IMR-90 (cell line): ENCODE data around the gene ADGRB3. TPM values are rescaled to one million over a fixed set of nuclear protein-coding genes. Genes with fewer than 3 reads are reported as not detected.

Source experiments
- ATAC-seq: fragments of 200-7000 bp; cut with Tn5 transposase; 2 replicates; pipeline ENCODE4 v1.9.1; 2020; ENCODE audit warnings: low read depth, mild to moderate bottlenecking, moderate library complexity
- BruUV-seq: library from RNA; stranded (reverse); fragments of 400-500 nt; replicated peaks from 2 replicates; lab custom pipeline; 2021; lab: Mats Ljungman, UMichigan
- CTCF ChIA-PET: fragments of 300-600 bp; formaldehyde crosslinking; extraction: SDS; loops from one replicate; lab custom pipeline; 2021; ENCODE audit warnings: antibody characterized with exemption; lab: Yijun Ruan, JAX
- POLR2A ChIA-PET: fragments of 300-600 bp; sonication (Branson Sonifier 250); formaldehyde crosslinking; loops from one replicate; lab custom pipeline; 2022; ENCODE audit warnings: antibody characterized with exemption; ENCODE audit not compliant: unreplicated experiment; lab: Charles Lee
- DNase-seq: peaks from one replicate; pipeline ENCODE4 v3.0.0; 2013
- H2AFZ ChIP-seq: replicated peaks from 2 replicates; pipeline ENCODE3; 2013; ENCODE audit warnings: low read length, mild to moderate bottlenecking; ENCODE audit not compliant: poor library complexity
- H2AK5ac ChIP-seq: 2 replicates; pipeline ENCODE4 v1.6.1; 2013; ENCODE audit warnings: low read depth, low read length, inconsistent platforms
- H2AK9ac ChIP-seq: replicated peaks from 2 replicates; pipeline ENCODE3; 2013; ENCODE audit warnings: mild to moderate bottlenecking, low read depth, low read length, moderate library complexity; ENCODE audit not compliant: poor library complexity
- H2BK120ac ChIP-seq: 2 replicates; pipeline ENCODE4 v1.6.1; 2013; ENCODE audit warnings: low read depth, low read length, inconsistent platforms
- H2BK15ac ChIP-seq: 3 replicates; pipeline ENCODE4 v1.6.1; 2013; ENCODE audit warnings: low read depth, low read length, inconsistent platforms
- H2BK20ac ChIP-seq: 2 replicates; pipeline ENCODE4 v1.6.1; 2013; ENCODE audit warnings: low read depth, mild to moderate bottlenecking, inconsistent platforms, low read length, moderate library complexity
- H2BK5ac ChIP-seq: 2 replicates; pipeline ENCODE4 v1.6.1; 2013; ENCODE audit warnings: mild to moderate bottlenecking, low read depth, low read length, inconsistent platforms; ENCODE audit not compliant: poor library complexity, severe bottlenecking
- H3K14ac ChIP-seq: replicated peaks from 2 replicates; pipeline ENCODE4 v1.6.1; 2013; ENCODE audit warnings: low read depth, low read length, inconsistent platforms
- H3K18ac ChIP-seq: 2 replicates; pipeline ENCODE4 v1.6.1; 2013; ENCODE audit warnings: low read depth, low read length, control low read depth
- H3K23ac ChIP-seq: 2 replicates; pipeline ENCODE4 v1.6.1; 2013; ENCODE audit warnings: low read depth, low read length, inconsistent platforms
- H3K27ac ChIP-seq: 2 replicates; pipeline ENCODE4 v1.5.1; 2013; ENCODE audit warnings: mild to moderate bottlenecking, control low read depth, low read length; ENCODE audit not compliant: insufficient read depth
- H3K27me3 ChIP-seq: 2 replicates; pipeline ENCODE4 v1.6.1; 2013; ENCODE audit warnings: low read length; ENCODE audit not compliant: control insufficient read depth, insufficient read depth
- H3K36me3 ChIP-seq: 2 replicates; pipeline ENCODE4 v1.6.1; 2013; ENCODE audit warnings: low read length, mixed read lengths; ENCODE audit not compliant: control insufficient read depth, insufficient read depth
- H3K4ac ChIP-seq: 2 replicates; pipeline ENCODE4 v1.6.1; 2013; ENCODE audit warnings: low read depth, low read length, inconsistent platforms
- H3K4me1 ChIP-seq: 2 replicates; pipeline ENCODE4 v1.6.1; 2013; ENCODE audit warnings: low read length, mixed read lengths; ENCODE audit not compliant: control insufficient read depth, insufficient read depth
- H3K4me2 ChIP-seq: 2 replicates; pipeline ENCODE4 v1.6.1; 2013; ENCODE audit warnings: low read depth, mild to moderate bottlenecking, control low read depth, low read length, moderate library complexity
- H3K4me3 ChIP-seq: 2 replicates; pipeline ENCODE4 v1.5.1; 2013; ENCODE audit warnings: low read depth, mild to moderate bottlenecking, control low read depth, low read length, moderate library complexity; ENCODE audit not compliant: insufficient read depth
- H3K56ac ChIP-seq: 2 replicates; pipeline ENCODE4 v1.6.1; 2013; ENCODE audit warnings: low read length, inconsistent platforms; ENCODE audit not compliant: insufficient read depth; ENCODE audit errors: extremely low read depth
- H3K79me1 ChIP-seq, 2 experiments: 2 replicates each; pipeline ENCODE4 v1.6.1; 2013; ENCODE audit warnings: low read length in 2 of 2, inconsistent platforms in 1 of 2, low read depth in 1 of 2
- H3K9ac ChIP-seq: 2 replicates; pipeline ENCODE4 v1.6.1; 2013; ENCODE audit warnings: low read depth, low read length, control low read depth
- H3K9me1 ChIP-seq: 2 replicates; pipeline ENCODE4 v1.6.1; 2013; ENCODE audit warnings: low read length, inconsistent platforms; ENCODE audit not compliant: insufficient read depth
- H3K9me3 ChIP-seq: 2 replicates; pipeline ENCODE4 v1.6.1; 2013; ENCODE audit warnings: low read length; ENCODE audit not compliant: control insufficient read depth, insufficient read depth
- H4K20me1 ChIP-seq: 2 replicates; pipeline ENCODE4 v1.6.1; 2013; ENCODE audit warnings: low read length, inconsistent platforms; ENCODE audit not compliant: insufficient read depth
- H4K5ac ChIP-seq: 2 replicates; pipeline ENCODE4 v1.6.1; 2013; ENCODE audit warnings: mild to moderate bottlenecking, low read depth, low read length, control low read depth
- H4K8ac ChIP-seq, 2 experiments: 2 replicates each; pipeline ENCODE4 v1.6.1; 2013; ENCODE audit warnings: low read depth in 2 of 2, low read length in 2 of 2, control low read depth in 1 of 2, inconsistent platforms in 1 of 2
- H4K91ac ChIP-seq: 2 replicates; pipeline ENCODE4 v1.6.1; 2013; ENCODE audit warnings: low read depth, low read length, inconsistent platforms; ENCODE audit not compliant: insufficient read depth
- BHLHE40 ChIP-seq: fragments of 150-350 bp; IDR thresholded peaks from 2 replicates; pipeline ENCODE4 v1.6.1; 2016; ENCODE audit warnings: mild to moderate bottlenecking, low read depth, low read length
- CEBPB ChIP-seq: IDR thresholded peaks from 2 replicates; pipeline ENCODE4 v1.6.1; 2012; ENCODE audit warnings: low read depth, low read length, improper control_type of control experiment
- CHD1 ChIP-seq: IDR thresholded peaks from 2 replicates; pipeline ENCODE4 v1.6.1; 2012; ENCODE audit warnings: low read depth, low read length, improper control_type of control experiment
- FOS ChIP-seq: fragments of 150-350 bp; IDR thresholded peaks from 2 replicates; pipeline ENCODE4 v1.6.1; 2016; ENCODE audit warnings: low read depth, low read length
- MAZ ChIP-seq: IDR thresholded peaks from 2 replicates; pipeline ENCODE4 v1.6.1; 2012; ENCODE audit warnings: low read depth, mild to moderate bottlenecking, low read length, improper control_type of control experiment, moderate library complexity, borderline replicate concordance
- MXI1 ChIP-seq: IDR thresholded peaks from 2 replicates; pipeline ENCODE4 v1.6.1; 2012; ENCODE audit warnings: low read depth, mild to moderate bottlenecking, low read length, moderate library complexity, borderline replicate concordance
- NFE2L2 ChIP-seq: fragments of 150-350 bp; IDR thresholded peaks from 2 replicates; pipeline ENCODE4 v1.6.1; 2016; ENCODE audit warnings: low read depth, mild to moderate bottlenecking, low read length
- POLR2A ChIP-seq: IDR thresholded peaks from 2 replicates; pipeline ENCODE4 v1.6.1; 2012; ENCODE audit warnings: mild to moderate bottlenecking, low read depth, low read length
- RCOR1 ChIP-seq: IDR thresholded peaks from 2 replicates; pipeline ENCODE4 v1.6.1; 2012; ENCODE audit warnings: mild to moderate bottlenecking, low read length, improper control_type of control experiment; ENCODE audit not compliant: insufficient replicate concordance
- RFX5 ChIP-seq: IDR thresholded peaks from 2 replicates; pipeline ENCODE4 v1.8.0; 2012; ENCODE audit warnings: low read depth, mild to moderate bottlenecking, low read length, moderate library complexity
- SMC3 ChIP-seq: fragments of 150-350 bp; IDR thresholded peaks from 2 replicates; pipeline ENCODE4 v1.6.1; 2016; ENCODE audit warnings: low read depth, mild to moderate bottlenecking, antibody characterized with exemption, low read length, moderate library complexity
- WGBS, 2 experiments: methylation state at CpG; one replicate each; pipeline versions ENCODE4 v1.1.5 to v1.1.7; 2013; ENCODE audit warnings: missing lambda C conversion rate in 2 of 2; ENCODE audit not compliant: insufficient read length in 1 of 2; ENCODE audit errors: extremely low coverage in 2 of 2; 5-methylcytosine and 5-hydroxymethylcytosine counted together
- dilution Hi-C: fragments of 300-500 bp; cut with HindIII; formaldehyde crosslinking; loops from one replicate; pipeline ENCODE4 v1.14.3; 2018; ENCODE audit warnings: low sequenced_read_pairs; ENCODE audit not compliant: unreplicated experiment
- in situ Hi-C: fragments of 300-500 bp; cut with MboI; formaldehyde crosslinking; loops from 3 replicates; pipeline ENCODE4 v1.14.3; 2019; ENCODE audit warnings: low sequenced_read_pairs, inconsistent platforms, mixed read lengths
- intact Hi-C: fragments of 100-400 bp; cut with micrococcal nuclease; formaldehyde crosslinking; loops from 2 replicates; pipeline ENCODE4 v1.10.0; 2022
- polyA plus RNA-seq, 3 experiments: library from polyadenylated mRNA; depleted of rRNA; stranded (reverse); fragments of >200 nt; gene quantifications; 2 replicates each; pipeline ENCODE4 v1.2.3, GENCODE V29; 2012; ENCODE audit warnings: low replicate concordance in 1 of 3
- total RNA-seq: library from RNA; depleted of rRNA; stranded (reverse); fragments of >200 nt; gene quantifications from 2 replicates; pipeline ENCODE4 v1.2.3, GENCODE V29; 2012
- TF ChIP-seq, protein P1 (sequence below): conservative IDR thresholded peaks from 2 replicates; pipeline ENCODE4 v1.5.1; 2012; ENCODE audit warnings: mild to moderate bottlenecking, low read depth, low read length, improper control_type of control experiment
- TF ChIP-seq, protein P2 (sequence below): fragments of 150-350 bp; IDR thresholded peaks from 2 replicates; pipeline ENCODE4 v1.6.1; 2017; ENCODE audit warnings: mild to moderate bottlenecking, antibody characterized with exemption, low read length, low read depth
- TF ChIP-seq, protein P3 (sequence below): fragments of 150-350 bp; IDR thresholded peaks from 2 replicates; pipeline ENCODE4 v1.6.1; 2016; ENCODE audit warnings: low read depth, mild to moderate bottlenecking, low read length, moderate library complexity, borderline replicate concordance

Gene ADGRB3
- total and polyA plus RNA-seq, 2 of the 4 experiments (the other 2 are of a cell fraction) = not detected

DNA sequence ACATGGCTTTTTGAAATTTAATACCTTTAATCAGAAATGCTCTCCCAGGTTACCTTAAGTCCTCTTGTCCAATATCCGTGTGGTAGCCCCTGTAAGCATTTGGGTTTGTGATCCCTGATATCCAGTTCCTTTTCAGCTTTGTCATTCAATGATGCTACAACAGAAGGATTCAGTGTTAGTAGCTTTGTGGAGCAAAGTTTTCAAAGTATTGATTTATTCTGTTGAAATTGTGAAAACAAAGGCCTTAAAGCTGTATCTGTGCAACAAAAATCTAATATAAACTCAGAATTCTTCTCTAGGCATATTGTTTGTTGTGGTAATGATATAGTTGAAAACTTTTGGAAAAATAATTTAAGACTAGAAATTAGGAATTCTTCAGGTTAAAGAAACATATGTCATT, 91.9 kb downstream of the ADGRB3 start:
- ChIA-PET CTCF (no interaction called here), POLR2A (no interaction called here)
- H3K27ac ChIP-seq = no peak overlapping the region
- no peak for TF ChIP-seq SMC3
- TF ChIP-seq NFE2L2 = no peak
- TF ChIP-seq, protein P1, sequence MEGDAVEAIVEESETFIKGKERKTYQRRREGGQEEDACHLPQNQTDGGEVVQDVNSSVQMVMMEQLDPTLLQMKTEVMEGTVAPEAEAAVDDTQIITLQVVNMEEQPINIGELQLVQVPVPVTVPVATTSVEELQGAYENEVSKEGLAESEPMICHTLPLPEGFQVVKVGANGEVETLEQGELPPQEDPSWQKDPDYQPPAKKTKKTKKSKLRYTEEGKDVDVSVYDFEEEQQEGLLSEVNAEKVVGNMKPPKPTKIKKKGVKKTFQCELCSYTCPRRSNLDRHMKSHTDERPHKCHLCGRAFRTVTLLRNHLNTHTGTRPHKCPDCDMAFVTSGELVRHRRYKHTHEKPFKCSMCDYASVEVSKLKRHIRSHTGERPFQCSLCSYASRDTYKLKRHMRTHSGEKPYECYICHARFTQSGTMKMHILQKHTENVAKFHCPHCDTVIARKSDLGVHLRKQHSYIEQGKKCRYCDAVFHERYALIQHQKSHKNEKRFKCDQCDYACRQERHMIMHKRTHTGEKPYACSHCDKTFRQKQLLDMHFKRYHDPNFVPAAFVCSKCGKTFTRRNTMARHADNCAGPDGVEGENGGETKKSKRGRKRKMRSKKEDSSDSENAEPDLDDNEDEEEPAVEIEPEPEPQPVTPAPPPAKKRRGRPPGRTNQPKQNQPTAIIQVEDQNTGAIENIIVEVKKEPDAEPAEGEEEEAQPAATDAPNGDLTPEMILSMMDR = no peak
- TF ChIP-seq CHD1 = no peak
- TF ChIP-seq FOS = no peak
- no peak for TF ChIP-seq RCOR1
- TF ChIP-seq MXI1 = no peak
- no peak for TF ChIP-seq CEBPB
- TF ChIP-seq POLR2A = no peak
- TF ChIP-seq, protein P2, sequence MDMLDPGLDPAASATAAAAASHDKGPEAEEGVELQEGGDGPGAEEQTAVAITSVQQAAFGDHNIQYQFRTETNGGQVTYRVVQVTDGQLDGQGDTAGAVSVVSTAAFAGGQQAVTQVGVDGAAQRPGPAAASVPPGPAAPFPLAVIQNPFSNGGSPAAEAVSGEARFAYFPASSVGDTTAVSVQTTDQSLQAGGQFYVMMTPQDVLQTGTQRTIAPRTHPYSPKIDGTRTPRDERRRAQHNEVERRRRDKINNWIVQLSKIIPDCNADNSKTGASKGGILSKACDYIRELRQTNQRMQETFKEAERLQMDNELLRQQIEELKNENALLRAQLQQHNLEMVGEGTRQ = no peak
- TF ChIP-seq, protein P3, sequence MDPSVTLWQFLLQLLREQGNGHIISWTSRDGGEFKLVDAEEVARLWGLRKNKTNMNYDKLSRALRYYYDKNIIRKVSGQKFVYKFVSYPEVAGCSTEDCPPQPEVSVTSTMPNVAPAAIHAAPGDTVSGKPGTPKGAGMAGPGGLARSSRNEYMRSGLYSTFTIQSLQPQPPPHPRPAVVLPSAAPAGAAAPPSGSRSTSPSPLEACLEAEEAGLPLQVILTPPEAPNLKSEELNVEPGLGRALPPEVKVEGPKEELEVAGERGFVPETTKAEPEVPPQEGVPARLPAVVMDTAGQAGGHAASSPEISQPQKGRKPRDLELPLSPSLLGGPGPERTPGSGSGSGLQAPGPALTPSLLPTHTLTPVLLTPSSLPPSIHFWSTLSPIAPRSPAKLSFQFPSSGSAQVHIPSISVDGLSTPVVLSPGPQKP = no peak
- no peak for TF ChIP-seq RFX5
- no peak for TF ChIP-seq MAZ
- TF ChIP-seq BHLHE40 = no peak
- no peak overlapping the region for H2AK5ac ChIP-seq
- in situ Hi-C loops = no loop called here
- no peaks in the 10 kb centered on the region for H4K20me1 ChIP-seq
- no peak overlapping the region for H2BK120ac ChIP-seq
- dilution Hi-C loops = no loop called here
- no peak for ATAC-seq
- DNase-seq = no peak
- H3K9ac ChIP-seq = no peak overlapping the region
- no peak overlapping the region for H3K4ac ChIP-seq
- no peak overlapping the region for H2BK5ac ChIP-seq
- no peaks in the 10 kb centered on the region for H3K27me3 ChIP-seq
- intact Hi-C loops = no loop called here
- no peak overlapping the region for H2AFZ ChIP-seq
- no peaks in the 10 kb centered on the region for H3K9me3 ChIP-seq
- H2BK20ac ChIP-seq = no peak overlapping the region
- no peaks in the 10 kb centered on the region for H3K9me1 ChIP-seq
- no peak overlapping the region for H2BK15ac ChIP-seq
- no peak overlapping the region for H3K56ac ChIP-seq
- H3K18ac ChIP-seq = no peak overlapping the region
- no peak overlapping the region for H3K4me2 ChIP-seq
- no TSS peak for BruUV-seq
- no peak overlapping the region for H4K5ac ChIP-seq
- no peak overlapping the region for H3K4me3 ChIP-seq
- no peaks in the 10 kb centered on the region for H3K36me3 ChIP-seq
- no peaks in the 10 kb centered on the region for H3K79me1 ChIP-seq
- H3K14ac ChIP-seq = no peak overlapping the region
- no CpG with 5 or more reads among the region's 1 CpG for WGBS, 2 experiments
- H3K4me1 ChIP-seq = no peaks in the 10 kb centered on the region
- H4K91ac ChIP-seq = no peak overlapping the region
- H3K23ac ChIP-seq = no peak overlapping the region
- no peak overlapping the region for H4K8ac ChIP-seq
- H2AK9ac ChIP-seq = no peak overlapping the region
